Keratinocyte (primary cell): ENCODE results near the gene KRTAP10-7. TPM values are rescaled to one million over a fixed set of nuclear protein-coding genes. Genes with fewer than 3 reads are reported as not detected.

Experiments used
- DNase-seq: peaks from one replicate; pipeline ENCODE4 v3.0.0-alpha.2; 2011; ENCODE audit warnings: low read depth, missing footprints, low spot score
- FAIRE-seq: peaks from 2 replicates; lab custom pipeline; 2011; peaks lifted over from hg19 to GRCh38; lab: Jason Lieb, UNC
- H2AFZ ChIP-seq: 2 replicates; pipeline ENCODE4 v1.6.0; 2012; ENCODE audit warnings: low read length, control low read depth, inconsistent platforms; ENCODE audit not compliant: control insufficient read depth
- H3K27ac ChIP-seq: 2 replicates; pipeline ENCODE4 v1.5.1; 2011; ENCODE audit warnings: low read length; ENCODE audit not compliant: control insufficient read depth, insufficient read depth
- H3K27me3 ChIP-seq: 3 replicates; pipeline ENCODE4 v1.6.0; 2011; ENCODE audit warnings: low read length; ENCODE audit not compliant: control insufficient read depth, insufficient read depth; ENCODE audit errors: extremely low read depth
- H3K36me3 ChIP-seq, 2 experiments: 2 replicates in 1 of 2; 3 replicates in 1 of 2; pipeline ENCODE4 v1.5.1; 2011; ENCODE audit warnings: low read length in 2 of 2, mild to moderate bottlenecking in 1 of 2; ENCODE audit not compliant: control insufficient read depth in 2 of 2, insufficient read depth in 2 of 2; ENCODE audit errors: extremely low read depth in 1 of 2
- H3K4me1 ChIP-seq: 3 replicates; pipeline ENCODE4 v1.5.1; 2011; ENCODE audit warnings: low read length; ENCODE audit not compliant: control insufficient read depth, insufficient read depth; ENCODE audit errors: extremely low read depth
- H3K4me2 ChIP-seq: 3 replicates; pipeline ENCODE4 v1.6.0; 2011; ENCODE audit warnings: low read depth, low read length; ENCODE audit not compliant: control insufficient read depth, insufficient read depth; ENCODE audit errors: extremely low read depth
- H3K4me3 ChIP-seq, 3 experiments: fragments of 200-600 bp in 1 of 3; sonication (generic) in 1 of 3; 2 replicates in 2 of 3; 3 replicates in 1 of 3; pipeline ENCODE4 v1.5.1; 2011 to 2016; ENCODE audit warnings: low read length in 3 of 3, mild to moderate bottlenecking in 3 of 3, control low read depth in 2 of 3, inconsistent platforms in 1 of 3, low read depth in 1 of 3, mixed read lengths in 1 of 3, mixed run types in 1 of 3, moderate library complexity in 1 of 3; ENCODE audit not compliant: control insufficient read depth in 2 of 3, insufficient read depth in 2 of 3; ENCODE audit errors: extremely low read depth in 1 of 3
- H3K79me2 ChIP-seq: 2 replicates; pipeline ENCODE4 v1.6.0; 2012; ENCODE audit warnings: low read length; ENCODE audit not compliant: control insufficient read depth, insufficient read depth
- H3K9ac ChIP-seq: 3 replicates; pipeline ENCODE4 v1.6.0; 2011; ENCODE audit warnings: low read length; ENCODE audit not compliant: control insufficient read depth, insufficient read depth; ENCODE audit errors: extremely low read depth
- H3K9me1 ChIP-seq: 3 replicates; pipeline ENCODE4 v1.6.0; 2011; ENCODE audit warnings: low read length; ENCODE audit not compliant: control insufficient read depth, insufficient read depth; ENCODE audit errors: extremely low read depth
- H3K9me3 ChIP-seq: 2 replicates; pipeline ENCODE4 v1.5.1; 2012; ENCODE audit warnings: low read depth, low read length; ENCODE audit not compliant: control insufficient read depth
- H4K20me1 ChIP-seq: 3 replicates; pipeline ENCODE4 v1.6.0; 2011; ENCODE audit warnings: low read length; ENCODE audit not compliant: control insufficient read depth, insufficient read depth; ENCODE audit errors: extremely low read depth
- EZH2 ChIP-seq: IDR thresholded peaks from one replicate; pipeline ENCODE4 v1.6.1; 2012; ENCODE audit warnings: inconsistent platforms, mild to moderate bottlenecking, low read length, moderate library complexity
- dilution Hi-C: fragments of 300-500 bp; cut with MboI; formaldehyde crosslinking; loops from one replicate; pipeline ENCODE4 v1.7.0; 2020; ENCODE audit warnings: low sequenced_read_pairs; ENCODE audit not compliant: extremely low pct_ligation_motif_present
- polyA plus RNA-seq, 5 experiments: library from polyadenylated mRNA; depleted of rRNA in 3 of 5; stranded (reverse) in 3 of 5; stranded (forward) in 1 of 5; unstranded in 1 of 5; fragments of >200 nt; gene quantifications; 1 replicate in 1 of 5; 2 replicates in 3 of 5; 3 replicates in 1 of 5; pipeline versions ENCODE4 v1.2.1 to v1.2.3, GENCODE V29; 2011 to 2012; ENCODE audit warnings: missing spikeins in 2 of 5, low read depth in 1 of 5, low replicate concordance in 1 of 5
- TF ChIP-seq, protein P1 (sequence below), 3 experiments: IDR thresholded peaks in 1 of 3; conservative IDR thresholded peaks in 1 of 3; optimal IDR thresholded peaks in 1 of 3; 2 replicates in 2 of 3; 3 replicates in 1 of 3; pipeline versions ENCODE3 to v1.5.1; 2011; ENCODE audit warnings: low read length in 3 of 3, mild to moderate bottlenecking in 3 of 3, moderate library complexity in 2 of 3, control low read depth in 1 of 3, inconsistent platforms in 1 of 3; ENCODE audit not compliant: insufficient read depth in 2 of 3; ENCODE audit errors: extremely low read depth in 1 of 3

The KRTAP10-7 gene
- polyA plus RNA-seq, 1 donor (not counting 4 experiments of a cell fraction or from before 2014, with no cell fraction given), result not detected

DNA sequence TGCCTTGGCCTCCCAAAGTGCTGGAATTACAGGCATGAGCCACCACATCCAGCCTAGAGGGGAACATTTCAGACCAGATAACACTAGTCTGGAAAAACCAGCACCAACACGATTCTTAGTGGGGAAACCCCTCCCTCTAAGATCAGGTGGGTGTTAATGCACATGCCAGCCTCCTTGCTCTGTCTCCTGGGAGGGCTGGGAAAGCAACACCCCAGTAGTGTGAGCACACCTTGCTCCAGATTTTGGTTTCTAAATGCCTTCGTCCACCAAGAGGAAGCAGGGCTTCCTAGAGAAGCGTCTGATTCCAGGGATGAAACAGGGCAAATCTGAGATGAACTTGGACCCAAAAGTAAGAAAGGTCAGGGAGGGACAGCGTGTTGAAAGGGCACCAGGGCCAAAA, 29.1 kb upstream of the KRTAP10-7 start:
- no peaks in the 10 kb centered on the region for H3K36me3 ChIP-seq
- FAIRE-seq (no peak), DNase-seq (no peak)
- H3K9ac ChIP-seq, result no peak overlapping the region
- no peak overlapping the region for H3K27ac ChIP-seq
- no peak for TF ChIP-seq EZH2
- TF ChIP-seq, protein P1, sequence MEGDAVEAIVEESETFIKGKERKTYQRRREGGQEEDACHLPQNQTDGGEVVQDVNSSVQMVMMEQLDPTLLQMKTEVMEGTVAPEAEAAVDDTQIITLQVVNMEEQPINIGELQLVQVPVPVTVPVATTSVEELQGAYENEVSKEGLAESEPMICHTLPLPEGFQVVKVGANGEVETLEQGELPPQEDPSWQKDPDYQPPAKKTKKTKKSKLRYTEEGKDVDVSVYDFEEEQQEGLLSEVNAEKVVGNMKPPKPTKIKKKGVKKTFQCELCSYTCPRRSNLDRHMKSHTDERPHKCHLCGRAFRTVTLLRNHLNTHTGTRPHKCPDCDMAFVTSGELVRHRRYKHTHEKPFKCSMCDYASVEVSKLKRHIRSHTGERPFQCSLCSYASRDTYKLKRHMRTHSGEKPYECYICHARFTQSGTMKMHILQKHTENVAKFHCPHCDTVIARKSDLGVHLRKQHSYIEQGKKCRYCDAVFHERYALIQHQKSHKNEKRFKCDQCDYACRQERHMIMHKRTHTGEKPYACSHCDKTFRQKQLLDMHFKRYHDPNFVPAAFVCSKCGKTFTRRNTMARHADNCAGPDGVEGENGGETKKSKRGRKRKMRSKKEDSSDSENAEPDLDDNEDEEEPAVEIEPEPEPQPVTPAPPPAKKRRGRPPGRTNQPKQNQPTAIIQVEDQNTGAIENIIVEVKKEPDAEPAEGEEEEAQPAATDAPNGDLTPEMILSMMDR (optimal IDR thresholded peaks at IDR 0.05 in 1 of 3, IDR thresholded peaks at IDR 0.05 in 1 of 3, conservative IDR thresholded peaks at IDR 0.05 in 1 of 3; ENCODE audit: extremely low read depth in 1 of 3, insufficient read depth in 2 of 3, low read length in 3 of 3), result no peak
- H3K79me2 ChIP-seq, result no peaks in the 10 kb centered on the region
- no peak overlapping the region for H2AFZ ChIP-seq
- dilution Hi-C loops, result no loop called here
- no peaks in the 10 kb centered on the region for H3K27me3 ChIP-seq
- H3K9me1 ChIP-seq, result no peaks in the 10 kb centered on the region
- no peaks in the 10 kb centered on the region for H4K20me1 ChIP-seq
- H3K4me2 ChIP-seq, result no peak overlapping the region
- no peak overlapping the region for H3K4me3 ChIP-seq
- no peaks in the 10 kb centered on the region for H3K4me1 ChIP-seq
- H3K9me3 ChIP-seq, result no peaks in the 10 kb centered on the region

DNA sequence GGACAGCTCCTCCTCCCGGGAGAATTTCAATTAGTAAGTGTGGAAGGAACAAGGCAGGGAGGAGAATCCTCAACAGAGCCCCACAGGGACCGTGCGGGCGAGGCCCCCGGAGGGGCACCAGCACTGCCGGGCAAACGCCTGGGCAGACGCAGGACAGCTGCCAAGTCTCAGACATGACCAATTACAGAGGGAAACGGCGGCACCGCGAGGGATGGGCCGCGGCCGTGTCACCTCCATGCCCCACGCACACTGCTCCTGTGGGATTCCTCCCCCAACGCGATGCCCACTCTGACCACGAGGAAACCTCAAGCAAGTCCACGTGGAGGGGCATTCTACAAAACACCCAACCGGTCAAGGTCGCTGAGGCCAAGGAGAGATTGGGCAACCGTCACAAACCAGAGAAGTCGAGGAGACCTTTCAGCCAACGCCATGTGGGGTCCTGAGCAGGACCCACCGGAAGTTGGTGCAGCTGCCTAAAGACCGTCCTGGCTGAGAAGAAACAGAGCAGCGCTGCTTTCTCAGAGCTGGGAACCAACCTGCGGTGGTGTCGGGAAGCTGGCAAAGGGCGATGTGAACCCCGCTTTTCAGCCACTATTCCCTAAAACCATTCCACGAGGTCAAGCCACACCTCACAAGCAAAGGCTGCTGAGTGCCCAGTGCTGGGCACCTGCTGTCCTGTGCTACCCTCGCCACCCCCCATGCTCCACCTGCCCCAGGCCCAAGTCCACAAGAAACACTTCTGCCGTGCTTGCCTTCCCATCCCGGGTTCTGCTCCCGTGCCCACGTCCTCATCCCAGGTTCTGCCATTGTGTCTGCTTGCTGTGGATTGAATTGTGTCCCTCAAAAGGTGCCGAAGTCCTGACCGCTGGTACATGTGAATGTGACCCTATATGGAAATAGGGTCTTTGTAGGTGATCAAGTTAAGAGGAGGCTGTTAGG, 28.3 kb upstream of the KRTAP10-7 start:
- H2AFZ ChIP-seq, result no peak overlapping the region
- no peaks in the 10 kb centered on the region for H3K9me1 ChIP-seq
- no peaks in the 10 kb centered on the region for H3K27me3 ChIP-seq
- FAIRE-seq, result no peak
- no peaks in the 10 kb centered on the region for H3K36me3 ChIP-seq
- H3K27ac ChIP-seq, result no peak overlapping the region
- H3K79me2 ChIP-seq, result no peaks in the 10 kb centered on the region
- H4K20me1 ChIP-seq, result no peaks in the 10 kb centered on the region
- H3K4me2 ChIP-seq, result no peak overlapping the region
- TF ChIP-seq, protein P1 (optimal IDR thresholded peaks at IDR 0.05 in 1 of 3, IDR thresholded peaks at IDR 0.05 in 1 of 3, conservative IDR thresholded peaks at IDR 0.05 in 1 of 3; ENCODE audit: extremely low read depth in 1 of 3, insufficient read depth in 2 of 3, low read length in 3 of 3), result no peak
- TF ChIP-seq EZH2, result no peak
- no peak for DNase-seq
- H3K9me3 ChIP-seq, result no peaks in the 10 kb centered on the region
- H3K4me3 ChIP-seq, result no peak overlapping the region
- H3K4me1 ChIP-seq, result no peaks in the 10 kb centered on the region
- dilution Hi-C loops, result no loop called here
- H3K9ac ChIP-seq, result no peak overlapping the region
